Measurements from ENCODE around the gene MPPE1.

GRCh38 chr18:11849279-11849678, 58.8 kb downstream of the MPPE1 start:
- TF ChIP-seq, protein P1, sequence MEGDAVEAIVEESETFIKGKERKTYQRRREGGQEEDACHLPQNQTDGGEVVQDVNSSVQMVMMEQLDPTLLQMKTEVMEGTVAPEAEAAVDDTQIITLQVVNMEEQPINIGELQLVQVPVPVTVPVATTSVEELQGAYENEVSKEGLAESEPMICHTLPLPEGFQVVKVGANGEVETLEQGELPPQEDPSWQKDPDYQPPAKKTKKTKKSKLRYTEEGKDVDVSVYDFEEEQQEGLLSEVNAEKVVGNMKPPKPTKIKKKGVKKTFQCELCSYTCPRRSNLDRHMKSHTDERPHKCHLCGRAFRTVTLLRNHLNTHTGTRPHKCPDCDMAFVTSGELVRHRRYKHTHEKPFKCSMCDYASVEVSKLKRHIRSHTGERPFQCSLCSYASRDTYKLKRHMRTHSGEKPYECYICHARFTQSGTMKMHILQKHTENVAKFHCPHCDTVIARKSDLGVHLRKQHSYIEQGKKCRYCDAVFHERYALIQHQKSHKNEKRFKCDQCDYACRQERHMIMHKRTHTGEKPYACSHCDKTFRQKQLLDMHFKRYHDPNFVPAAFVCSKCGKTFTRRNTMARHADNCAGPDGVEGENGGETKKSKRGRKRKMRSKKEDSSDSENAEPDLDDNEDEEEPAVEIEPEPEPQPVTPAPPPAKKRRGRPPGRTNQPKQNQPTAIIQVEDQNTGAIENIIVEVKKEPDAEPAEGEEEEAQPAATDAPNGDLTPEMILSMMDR (IDR thresholded peaks at IDR 0.05; ENCODE audit: poor library complexity), result no peak
- TF ChIP-seq EZH2 (IDR thresholded peaks at IDR 0.05; ENCODE audit: borderline replicate concordance) (no peak), EZH2phosphoT487 (IDR thresholded peaks at IDR 0.05; ENCODE audit: low read depth, severe bottlenecking, unreplicated experiment) (no peak)

Measured in hepatocyte (in vitro differentiated cells).